Putamen (tissue), 1 donor: ENCODE results near the gene CKB.

ENCODE experiments used
- DNase-seq: peaks from one replicate; pipeline ENCODE4 v3.0.0-alpha.2; 2016; ENCODE audit warnings: low spot score

Gene CKB

GRCh38 chr14:103522649-103523574 is at the start of gene CKB:
Gene CKB (minus strand): TSS chr14:103522830. CDS start chr14:103522493, 337 bp downstream.
- DNase-seq, result peak; percentile 84

GRCh38 chr14:103569408-103569807 is 46.8 kb upstream of the CKB start:
- no peak for DNase-seq

GRCh38 chr14:103568952-103569351 is 46.3 kb upstream of the CKB start:
- no peak for DNase-seq

DNA sequence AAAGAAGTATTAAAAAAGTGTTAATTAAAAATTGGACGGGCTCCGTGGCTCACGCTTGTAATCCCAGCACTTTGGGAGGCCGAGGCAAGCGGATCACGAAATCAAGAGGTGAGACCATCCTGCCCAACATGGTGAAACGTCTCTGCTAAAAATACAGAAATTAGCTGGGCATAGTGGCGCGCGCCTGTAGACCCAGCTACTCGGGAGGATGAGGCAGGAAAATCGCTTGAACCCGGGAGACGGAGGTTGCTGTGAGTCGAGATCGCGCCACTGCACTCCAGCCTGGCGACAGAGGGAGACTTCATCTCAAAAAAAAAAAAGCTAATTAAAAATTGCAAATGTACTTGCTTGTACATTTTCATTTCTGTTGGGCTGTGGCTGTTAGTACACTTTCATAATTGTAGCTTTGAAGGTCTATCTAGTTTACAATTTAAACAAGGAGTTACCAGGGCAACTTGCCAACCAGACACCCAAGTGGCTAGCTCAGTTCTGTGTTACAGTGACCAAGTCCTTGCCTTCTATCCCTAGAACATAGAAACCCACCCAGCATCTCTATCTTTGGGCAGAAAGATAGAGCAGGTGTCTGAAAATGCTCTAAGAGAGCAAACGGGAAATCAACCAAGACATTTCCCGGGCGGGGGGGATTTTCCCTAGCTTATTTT is 41.3 kb upstream of the CKB start:
- DNase-seq, result no peak

DNA sequence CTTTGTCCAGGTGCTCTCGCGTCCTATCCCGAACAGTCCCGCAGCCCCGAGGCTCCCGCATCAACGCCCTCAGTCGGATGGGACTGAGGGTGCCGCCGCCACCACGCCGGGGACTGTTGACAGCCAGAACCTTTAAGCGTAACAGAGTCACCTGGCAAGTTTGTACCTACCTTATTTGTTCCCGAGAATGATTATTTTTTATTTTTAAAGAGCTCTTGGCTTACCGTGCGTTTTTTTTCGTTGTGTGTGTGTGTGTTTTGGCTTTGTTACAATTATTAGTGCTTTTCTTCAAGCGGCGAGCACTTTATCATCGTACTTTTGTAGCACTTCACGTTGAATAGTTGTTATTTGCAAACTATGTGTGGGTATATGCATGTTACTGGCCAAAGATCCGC is 40.6 kb upstream of the CKB start:
- DNase-seq, result no peak

GRCh38 chr14:103562429-103563225 is 40.0 kb upstream of the CKB start, which contains the start of the genes BAG5 and COA8:
Gene BAG5 (minus strand): TSS chr14:103562657. CDS start chr14:103561164, 1,493 bp downstream.
Gene COA8 (plus strand): TSS chr14:103562960. CDS start chr14:103563002, 42 bp downstream.
- DNase-seq, result peak; percentile 83

- no peak for DNase-seq
Observed at GRCh38 chr14:103562179-103562428, 39.5 kb upstream of the CKB start.

DNA sequence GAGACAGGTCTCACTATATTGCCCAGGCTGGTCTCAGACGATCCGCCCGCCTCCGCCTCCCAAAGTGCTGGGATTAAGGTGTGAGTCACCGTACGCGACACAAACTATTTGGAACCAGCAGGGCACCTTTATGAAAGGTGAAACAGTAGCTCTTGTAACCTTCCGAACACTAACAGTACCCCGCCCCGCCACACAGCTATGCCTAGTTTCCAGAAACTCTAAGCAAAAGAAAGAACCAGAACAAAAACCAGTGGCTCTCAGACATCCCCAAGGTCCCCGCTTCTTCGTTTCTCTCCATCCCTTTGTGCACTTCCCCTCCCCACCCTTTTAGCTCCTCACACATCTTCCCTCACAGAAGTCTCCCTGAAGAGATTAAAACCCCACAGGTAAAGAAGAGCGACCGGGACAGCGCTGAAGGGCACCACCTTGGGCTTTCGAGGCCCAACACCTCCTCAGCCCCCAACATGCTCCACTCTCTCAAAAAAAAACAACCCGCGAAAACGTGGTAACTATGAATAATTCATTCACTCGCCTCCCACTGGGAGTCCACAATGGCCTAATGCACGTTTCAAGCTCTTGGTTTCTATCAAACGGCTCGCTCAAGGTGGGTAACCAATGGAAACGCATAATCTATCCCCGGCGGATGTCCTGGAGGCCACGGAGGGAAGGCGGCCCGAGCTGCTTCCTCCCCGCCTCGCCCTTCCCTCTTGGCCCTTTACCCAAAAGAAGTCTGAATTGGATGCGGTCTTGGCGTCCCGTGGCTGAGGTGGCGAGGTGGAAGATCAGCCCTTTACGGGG is 39.0 kb upstream of the CKB start:
- no peak for DNase-seq

- DNase-seq, result no peak
Observed at GRCh38 chr14:103560691-103561090, 38.1 kb upstream of the CKB start.

GRCh38 chr14:103559766-103560165 is 37.1 kb upstream of the CKB start:
- DNase-seq, result no peak

- DNase-seq, result no peak
Observed at GRCh38 chr14:103558071-103558882, 35.6 kb upstream of the CKB start.

- DNase-seq, result no peak
Observed at GRCh38 chr14:103556946-103557758, 34.5 kb upstream of the CKB start.

DNA sequence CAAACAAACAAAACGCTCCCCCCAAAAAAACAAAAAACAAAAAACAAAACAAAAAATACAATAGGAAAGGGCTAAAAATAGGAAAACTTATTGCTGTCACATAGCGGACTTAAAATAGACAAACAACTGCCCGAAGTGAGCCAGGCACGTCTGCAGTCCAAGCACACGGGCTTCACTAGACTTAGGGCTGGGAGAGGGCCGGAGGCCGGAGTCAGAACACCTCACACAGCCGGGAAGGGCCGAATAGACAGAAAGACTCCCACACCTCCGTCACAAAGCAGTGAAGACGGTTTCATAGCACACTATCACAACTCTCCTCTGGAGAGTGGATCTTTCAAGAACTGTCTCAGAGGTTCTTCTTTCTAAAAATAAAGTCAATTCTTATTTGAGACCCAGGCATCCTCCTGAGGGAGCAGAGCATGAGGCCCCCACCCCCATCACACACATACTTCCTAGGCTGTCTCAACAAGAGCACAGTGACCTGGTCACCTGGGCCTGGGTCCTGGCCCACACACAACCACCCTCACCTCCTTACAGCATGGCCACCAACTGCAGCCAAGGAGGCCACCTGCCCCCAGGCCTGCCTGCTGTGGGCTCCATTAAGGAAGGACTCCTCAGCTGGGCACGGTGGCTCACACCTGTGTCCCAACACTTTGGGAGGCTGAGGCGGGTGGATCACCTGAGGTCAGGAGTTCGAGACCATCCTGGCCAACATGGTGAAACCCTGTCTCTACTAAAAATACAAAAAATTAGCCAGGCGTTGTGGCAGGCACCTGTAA is 33.1 kb upstream of the CKB start:
- DNase-seq, result no peak

GRCh38 chr14:103552846-103553210 is 30.2 kb upstream of the CKB start:
- no peak for DNase-seq

DNA sequence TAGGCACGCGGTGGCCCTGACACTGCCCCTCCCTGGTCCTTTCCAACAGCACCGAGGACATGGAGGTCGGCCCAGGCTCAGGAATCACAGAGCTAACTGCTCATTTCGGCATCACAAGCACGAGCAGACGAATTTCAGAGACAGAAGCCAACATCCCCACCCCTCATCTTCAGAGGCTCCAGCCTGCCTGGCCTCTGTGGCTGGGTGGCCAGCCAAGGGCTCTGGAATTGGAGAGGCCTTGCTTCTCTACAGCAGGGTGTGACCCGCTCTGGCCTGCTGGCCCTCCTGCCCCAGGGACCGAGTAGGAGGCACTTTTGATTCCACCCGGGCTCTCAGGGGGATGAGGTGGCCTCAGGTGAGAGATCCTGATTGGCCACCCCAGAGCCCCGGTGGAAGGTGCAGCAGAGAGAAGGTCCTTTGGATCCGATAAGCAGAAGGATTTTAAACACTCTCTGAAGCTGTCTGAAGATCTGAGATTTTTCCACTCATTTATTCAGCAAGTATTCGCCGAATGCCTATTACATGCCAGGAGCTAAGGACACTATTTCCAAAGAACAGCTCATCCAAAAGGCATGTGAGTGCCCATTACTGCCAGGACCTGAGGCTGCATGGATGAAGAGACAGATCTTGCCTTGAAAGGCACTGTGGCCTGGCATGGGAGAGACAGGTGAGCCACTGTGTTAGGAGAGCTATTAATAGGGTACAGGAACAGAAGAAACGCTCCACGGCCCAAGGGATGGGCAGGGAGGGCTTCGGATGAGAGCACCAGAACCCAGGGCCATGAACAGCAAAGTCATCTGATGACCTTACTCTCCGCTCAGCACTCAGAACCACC is 29.6 kb upstream of the CKB start:
- DNase-seq, result no peak

- DNase-seq, result no peak
Observed at GRCh38 chr14:103551338-103551762, 28.7 kb upstream of the CKB start.

- no peak for DNase-seq
Observed at GRCh38 chr14:103550451-103551337, 28.1 kb upstream of the CKB start.
